ENCODE data around the gene TRAF2. TPM values are rescaled to one million over a fixed set of nuclear protein-coding genes. Genes with fewer than 3 reads are reported as not detected.
"Not testable (repeated sequence)": the region's sequence is repeated elsewhere in the genome, so short reads cannot be mapped to it uniquely, and the experiment has no call there.

TRAF2 gene
- total RNA-seq, 1 donor from 2014 or later = 21.7 TPM

DNA sequence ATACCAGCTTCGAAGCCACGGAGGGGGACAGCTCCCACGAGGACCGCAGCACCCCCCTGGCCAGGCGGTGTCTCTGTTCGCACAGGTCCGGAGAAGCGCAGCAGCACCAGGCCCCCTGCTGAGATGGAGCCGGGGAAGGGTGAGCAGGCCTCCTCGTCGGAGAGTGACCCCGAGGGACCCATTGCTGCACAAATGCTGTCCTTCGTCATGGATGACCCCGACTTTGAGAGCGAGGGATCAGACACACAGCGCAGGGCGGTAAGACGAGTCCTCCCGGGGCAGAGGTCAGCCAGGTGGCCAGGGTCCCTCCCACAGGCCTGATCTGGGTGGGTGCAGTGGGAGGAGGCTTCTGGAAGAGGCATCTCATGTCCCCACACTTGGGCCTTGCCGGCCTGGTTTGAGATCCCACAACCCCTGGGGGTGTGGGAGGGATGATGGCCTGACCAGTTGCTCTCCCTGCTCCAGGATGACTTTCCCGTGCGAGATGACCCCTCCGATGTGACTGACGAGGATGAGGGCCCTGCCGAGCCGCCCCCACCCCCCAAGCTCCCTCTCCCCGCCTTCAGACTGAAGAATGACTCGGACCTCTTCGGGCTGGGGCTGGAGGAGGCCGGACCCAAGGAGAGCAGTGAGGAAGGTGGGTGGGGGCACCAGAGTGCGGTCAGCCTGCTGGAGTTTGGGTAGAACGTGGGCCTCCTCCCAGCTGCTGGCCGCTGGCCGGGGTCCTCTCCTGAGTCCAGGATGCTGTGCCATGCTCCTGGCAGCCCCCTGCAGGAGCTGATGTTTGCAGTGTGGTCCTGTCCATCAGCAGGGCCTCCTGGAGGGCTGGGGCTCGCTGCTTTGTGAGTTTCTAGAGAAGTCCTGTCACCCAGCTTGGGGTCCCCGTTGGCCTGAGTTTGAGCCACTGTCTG, 46.8 kb upstream of the TRAF2 start:
- DNase-seq (ENCODE audit: low spot score) = no peak
- no peaks in the 10 kb centered on the region for H3K9me3 Mint-ChIP-seq (ENCODE audit: unreplicated experiment)
- TF ChIP-seq CTCF (IDR thresholded peaks at IDR 0.05; ENCODE audit: unreplicated experiment) = no peak
- H3K36me3 Mint-ChIP-seq (ENCODE audit: low read depth, unreplicated experiment) = peaks cover 4% of the 10 kb centered on the region
- H3K4me3 Mint-ChIP-seq (ENCODE audit: unreplicated experiment) = no peak overlapping the region
- peaks cover 6% of the 10 kb centered on the region for H3K27me3 Mint-ChIP-seq (ENCODE audit: unreplicated experiment)
- H3K27ac Mint-ChIP-seq (ENCODE audit: unreplicated experiment) = no peak overlapping the region
- no peaks in the 10 kb centered on the region for H3K4me1 Mint-ChIP-seq (ENCODE audit: unreplicated experiment)

DNA sequence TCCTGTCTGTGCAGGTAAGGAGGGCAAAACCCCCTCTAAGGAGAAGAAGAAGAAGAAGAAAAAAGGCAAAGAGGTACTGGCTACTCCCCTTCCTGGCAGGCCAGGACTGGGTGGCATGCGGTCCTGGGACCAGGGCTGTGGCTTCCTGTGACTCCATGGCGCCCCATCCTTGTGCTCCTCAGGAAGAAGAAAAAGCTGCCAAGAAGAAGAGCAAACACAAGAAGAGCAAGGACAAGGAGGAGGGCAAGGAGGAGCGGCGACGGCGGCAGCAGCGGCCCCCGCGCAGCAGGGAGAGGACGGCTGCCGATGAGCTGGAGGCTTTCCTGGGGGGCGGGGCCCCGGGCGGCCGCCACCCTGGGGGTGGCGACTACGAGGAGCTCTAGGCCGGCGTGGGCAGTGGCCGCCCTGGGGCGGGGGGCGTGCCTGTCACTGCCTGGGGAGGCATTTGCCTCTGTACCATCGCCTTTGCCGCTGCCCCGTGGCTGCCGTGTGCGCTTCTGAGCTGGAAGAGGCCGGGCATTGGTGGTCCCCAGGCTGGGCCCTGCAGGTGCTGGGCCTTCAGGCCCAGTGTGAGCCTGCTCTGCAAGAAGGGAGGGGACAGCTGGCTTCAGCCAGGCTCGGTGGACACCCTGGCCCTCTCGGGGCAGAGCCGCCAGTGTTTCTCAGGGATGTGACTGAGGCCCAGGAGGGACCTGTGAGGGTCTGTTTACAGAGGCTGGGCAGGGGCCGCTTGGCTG, 46.0 kb upstream of the TRAF2 start:
- Mint-ChIP-seq H3K27ac (ENCODE audit: unreplicated experiment) (no peak overlapping the region), H3K36me3 (ENCODE audit: low read depth, unreplicated experiment) (peaks cover 4% of the 10 kb centered on the region), H3K4me1 (ENCODE audit: unreplicated experiment) (no peaks in the 10 kb centered on the region), H3K4me3 (ENCODE audit: unreplicated experiment) (no peak overlapping the region), H3K9me3 (ENCODE audit: unreplicated experiment) (no peaks in the 10 kb centered on the region), H3K27me3 (ENCODE audit: unreplicated experiment) (peaks cover 6% of the 10 kb centered on the region)
- TF ChIP-seq CTCF (IDR thresholded peaks at IDR 0.05; ENCODE audit: unreplicated experiment) = no peak
- no peak for DNase-seq (ENCODE audit: low spot score)

- H3K27ac Mint-ChIP-seq (ENCODE audit: unreplicated experiment) = no peak overlapping the region
- H3K9me3 Mint-ChIP-seq (ENCODE audit: unreplicated experiment) = no peaks in the 10 kb centered on the region
- no peaks in the 10 kb centered on the region for H3K4me1 Mint-ChIP-seq (ENCODE audit: unreplicated experiment)
- DNase-seq (ENCODE audit: low spot score) = no peak
- peaks cover 6% of the 10 kb centered on the region for H3K27me3 Mint-ChIP-seq (ENCODE audit: unreplicated experiment)
- H3K36me3 Mint-ChIP-seq (ENCODE audit: low read depth, unreplicated experiment) = peaks cover 4% of the 10 kb centered on the region
- no peak for TF ChIP-seq CTCF (IDR thresholded peaks at IDR 0.05; ENCODE audit: unreplicated experiment)
- no peak overlapping the region for H3K4me3 Mint-ChIP-seq (ENCODE audit: unreplicated experiment)
These were observed 45.3 kb upstream of the TRAF2 start for GRCh38 chr9:136840877-136841645.

DNA sequence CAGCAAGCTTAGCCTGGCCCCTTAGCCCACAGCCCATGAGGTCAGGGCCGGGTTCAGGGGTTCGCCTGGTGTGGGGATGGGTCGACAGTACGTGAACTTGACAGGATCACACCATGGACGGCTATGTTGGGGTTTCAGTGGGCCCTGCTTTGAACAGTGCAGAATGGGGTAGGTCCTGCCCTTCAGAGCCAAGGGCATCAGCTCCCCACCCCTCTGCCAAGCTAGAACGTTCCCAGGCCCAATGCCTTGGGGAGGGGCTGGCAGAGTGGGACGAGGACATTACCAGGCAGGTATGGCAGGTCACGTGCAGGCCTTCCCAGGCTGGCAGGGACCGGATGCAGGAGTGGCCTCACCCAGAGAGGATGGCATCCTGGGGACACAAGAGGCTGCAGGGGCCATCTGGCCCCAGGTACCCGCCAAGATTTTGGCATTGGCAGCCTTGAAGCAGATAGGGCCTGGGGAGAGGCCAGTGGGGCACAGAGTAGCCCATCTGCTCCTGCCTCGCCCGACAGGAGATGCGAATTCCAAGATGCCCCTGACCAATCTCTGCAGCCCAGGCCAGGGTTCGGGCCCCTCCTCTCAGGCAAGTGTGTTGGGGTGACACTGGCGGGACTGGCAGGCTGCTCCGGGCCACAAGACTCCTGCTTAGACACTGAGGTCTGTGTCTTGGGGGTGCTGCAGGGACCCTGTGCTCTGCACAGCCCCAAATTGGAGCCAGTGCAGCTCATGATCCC, 44.5 kb upstream of the TRAF2 start:
- H3K4me1 Mint-ChIP-seq (ENCODE audit: unreplicated experiment); DNase-seq (ENCODE audit: low spot score); H3K27me3 Mint-ChIP-seq (ENCODE audit: unreplicated experiment); H3K27ac Mint-ChIP-seq (ENCODE audit: unreplicated experiment); H3K9me3 Mint-ChIP-seq (ENCODE audit: unreplicated experiment); H3K36me3 Mint-ChIP-seq (ENCODE audit: low read depth, unreplicated experiment); H3K4me3 Mint-ChIP-seq (ENCODE audit: unreplicated experiment): not testable (repeated sequence)
